HEK293T (cell line): ENCODE results near the gene CD47.
A peak's percentile ranks its signal among the peaks of the same experiment; 100 is the strongest.

ENCODE experiments used
- CTCF ChIA-PET: fragments of 350-600 bp; formaldehyde crosslinking; extraction: SDS; loops from one replicate; lab custom pipeline; 2021; ENCODE audit warnings: antibody characterized with exemption, inconsistent platforms; lab: Yijun Ruan, JAX
- POLR2A ChIA-PET: fragments of 350-600 bp; formaldehyde crosslinking; extraction: SDS; loops from one replicate; lab custom pipeline; 2020; ENCODE audit warnings: antibody characterized with exemption, inconsistent platforms; lab: Yijun Ruan, JAX
- DNase-seq: peaks from one replicate; pipeline ENCODE4 v3.0.0; 2012; ENCODE audit warnings: mixed read lengths; ENCODE audit errors: extremely low spot score
- ARNT ChIP-seq: fragments of 450-650 bp; IDR thresholded peaks from 2 replicates; pipeline ENCODE4 v1.6.1; 2017; ENCODE audit warnings: mild to moderate bottlenecking
- BHLHE40 ChIP-seq: fragments of 450-650 bp; IDR thresholded peaks from 2 replicates; pipeline ENCODE4 v1.6.1; 2016; ENCODE audit warnings: mild to moderate bottlenecking, moderate library complexity, borderline replicate concordance
- CTBP1 ChIP-seq: fragments of 450-650 bp; IDR thresholded peaks from 2 replicates; pipeline ENCODE4 v1.6.1; 2016; ENCODE audit warnings: borderline replicate concordance
- ELF4 ChIP-seq: fragments of 450-650 bp; IDR thresholded peaks from 2 replicates; pipeline ENCODE4 v1.6.1; 2017; ENCODE audit warnings: antibody characterized with exemption
- FOXA1 ChIP-seq: fragments of 450-650 bp; IDR thresholded peaks from 2 replicates; pipeline ENCODE4 v1.6.1; 2016; ENCODE audit warnings: mild to moderate bottlenecking
- FOXK2 ChIP-seq: fragments of 450-650 bp; IDR thresholded peaks from 2 replicates; pipeline ENCODE4 v1.6.1; 2016; ENCODE audit warnings: mild to moderate bottlenecking
- FOXM1 ChIP-seq: fragments of 450-650 bp; IDR thresholded peaks from 2 replicates; pipeline ENCODE4 v1.6.1; 2017; ENCODE audit warnings: mild to moderate bottlenecking, borderline replicate concordance
- HDGF ChIP-seq: fragments of 450-650 bp; IDR thresholded peaks from 2 replicates; pipeline ENCODE4 v1.6.1; 2017; ENCODE audit warnings: antibody characterized with exemption, borderline replicate concordance
- L3MBTL2 ChIP-seq: fragments of 450-650 bp; conservative IDR thresholded peaks from 2 replicates; pipeline ENCODE4 v1.6.1; 2016; ENCODE audit warnings: mild to moderate bottlenecking
- LEF1 ChIP-seq: fragments of 450-650 bp; IDR thresholded peaks from 2 replicates; pipeline ENCODE4 v1.6.1; 2017; ENCODE audit warnings: mild to moderate bottlenecking, borderline replicate concordance
- NFRKB ChIP-seq: fragments of 450-650 bp; IDR thresholded peaks from 2 replicates; pipeline ENCODE4 v1.6.1; 2016; ENCODE audit warnings: mild to moderate bottlenecking, moderate library complexity
- PKNOX1 ChIP-seq: fragments of 450-650 bp; IDR thresholded peaks from 2 replicates; pipeline ENCODE4 v1.6.1; 2016
- SP1 ChIP-seq: fragments of 450-650 bp; IDR thresholded peaks from 2 replicates; pipeline ENCODE4 v1.6.1; 2017
- SUZ12 ChIP-seq: fragments of 450-650 bp; IDR thresholded peaks from 2 replicates; pipeline ENCODE4 v1.6.1; 2016; ENCODE audit warnings: mild to moderate bottlenecking
- TARDBP ChIP-seq: fragments of 450-650 bp; IDR thresholded peaks from 2 replicates; pipeline ENCODE4 v1.6.1; 2016
- ZNF384 ChIP-seq: fragments of 450-650 bp; IDR thresholded peaks from 2 replicates; pipeline ENCODE4 v1.6.1; 2016

CD47 gene

GRCh38 chr3:108090701-108091497 lies at the start of gene CD47:
TSS of gene CD47 (minus strand) at chr3:108091031. CDS start at chr3:108090908, 123 bp downstream.
- CTCF ChIA-PET = no interaction called here
- TF ChIP-seq CTBP1 (no peak), SUZ12 (no peak), ARNT (no peak), FOXK2 (no peak), L3MBTL2 (peak; percentile 82)
- POLR2A ChIA-PET = no interaction called here
- DNase-seq = peak; percentile 97

GRCh38 chr3:108137460-108137814 lies 46.6 kb upstream of the CD47 start:
- TF ChIP-seq L3MBTL2 (no peak), HDGF (no peak), SUZ12 (no peak), FOXK2 (no peak)
- ChIA-PET CTCF (interaction anchor here (1.2 kb wide), 1 partner anchor 282 kb away, joined by 3 read pairs; no protein-coding TSS in a partner anchor), POLR2A (no interaction called here)
- DNase-seq = no peak

- TF ChIP-seq FOXM1 = no peak
- TF ChIP-seq ELF4 = no peak
- TF ChIP-seq HDGF = no peak
- no peak for TF ChIP-seq SP1
- no peak for TF ChIP-seq FOXA1
- TF ChIP-seq PKNOX1 = no peak
- TF ChIP-seq BHLHE40 = no peak
- no peak for TF ChIP-seq NFRKB
- no peak for TF ChIP-seq TARDBP
- no peak for TF ChIP-seq ZNF384
- POLR2A ChIA-PET = no interaction called here
- DNase-seq = no peak
- CTCF ChIA-PET = interaction anchor here (1.2 kb wide), 1 partner anchor 281 kb away, joined by 3 read pairs; no protein-coding TSS in a partner anchor
Observed at GRCh38 chr3:108136561-108137459, 46.0 kb upstream of the CD47 start.

GRCh38 chr3:108134555-108134880 lies 43.7 kb upstream of the CD47 start:
- ChIA-PET POLR2A (no interaction called here), CTCF (no interaction called here)
- DNase-seq = no peak
- TF ChIP-seq ARNT = no peak
- TF ChIP-seq PKNOX1 = no peak
- no peak for TF ChIP-seq ELF4
- no peak for TF ChIP-seq CTBP1
- TF ChIP-seq NFRKB = no peak
- no peak for TF ChIP-seq FOXA1
- TF ChIP-seq BHLHE40 = no peak
- no peak for TF ChIP-seq ZNF384
- no peak for TF ChIP-seq FOXK2
- no peak for TF ChIP-seq SP1
- TF ChIP-seq SUZ12 = no peak
- TF ChIP-seq L3MBTL2 = no peak
- TF ChIP-seq HDGF = no peak

- CTCF ChIA-PET = interaction anchor here (0.6 kb wide), 1 partner anchor 19 kb away, joined by 3 read pairs; no protein-coding TSS in a partner anchor
- TF ChIP-seq SUZ12 (no peak), CTBP1 (no peak), NFRKB (no peak), ZNF384 (no peak), ELF4 (no peak), BHLHE40 (no peak), ARNT (no peak), SP1 (no peak)
- DNase-seq = no peak
- POLR2A ChIA-PET = no interaction called here
Observed at GRCh38 chr3:108133858-108134554, 43.2 kb upstream of the CD47 start.

GRCh38 chr3:108133048-108133369 lies 42.2 kb upstream of the CD47 start:
- POLR2A ChIA-PET = no interaction called here
- no peak for DNase-seq
- TF ChIP-seq ZNF384 = no peak
- TF ChIP-seq LEF1 = no peak
- TF ChIP-seq SUZ12 = no peak
- TF ChIP-seq NFRKB = no peak
- no peak for TF ChIP-seq CTBP1
- no peak for TF ChIP-seq L3MBTL2
- TF ChIP-seq ARNT = no peak
- TF ChIP-seq ELF4 = no peak
- TF ChIP-seq TARDBP = no peak
- CTCF ChIA-PET = interaction anchor here (1.0 kb wide), 1 partner anchor 10 kb away, joined by 3 read pairs; no protein-coding TSS in a partner anchor
